Vagina (tissue), 2 donors: ENCODE data around the gene RPL36A.

Experiments
- POLR2A ChIP-seq, 2 donors: fragments of 450-650 bp; IDR thresholded peaks; one replicate each; pipeline ENCODE4 v1.6.1; 2017; ENCODE audit warnings: antibody characterized with exemption in 2 of 2, mild to moderate bottlenecking in 2 of 2, moderate library complexity in 2 of 2
- TF ChIP-seq, protein P1 (sequence below), 3 experiments: fragments of 450-650 bp in 2 of 3; fragments of 200-600 bp in 1 of 3; sonication (generic) in 1 of 3; IDR thresholded peaks; one replicate each; pipeline ENCODE4 v1.5.1; 2017 to 2019; ENCODE audit warnings: antibody characterized with exemption in 3 of 3, mild to moderate bottlenecking in 2 of 3, moderate library complexity in 2 of 3

DNA sequence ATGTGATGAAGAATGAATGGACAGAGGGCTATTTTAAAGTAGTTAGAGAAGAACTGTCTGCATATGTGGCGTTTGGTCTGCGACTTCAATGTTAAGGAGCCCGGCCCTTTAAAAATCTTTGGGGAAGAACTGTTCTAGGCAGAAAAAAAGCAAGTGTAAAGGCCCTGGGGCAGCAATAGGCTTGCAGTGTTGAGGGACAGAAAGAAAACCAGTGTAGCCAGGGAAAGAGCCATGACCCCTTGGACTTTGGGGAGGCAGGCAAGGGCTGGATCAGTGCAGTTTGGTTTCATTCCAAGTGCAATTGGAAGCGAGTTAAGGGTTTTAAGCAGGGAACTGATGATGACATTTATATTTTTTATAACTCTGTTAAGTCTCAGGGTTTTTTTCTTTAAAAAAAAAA, 9.0 kb downstream of the RPL36A start:
- TF ChIP-seq, protein P1, sequence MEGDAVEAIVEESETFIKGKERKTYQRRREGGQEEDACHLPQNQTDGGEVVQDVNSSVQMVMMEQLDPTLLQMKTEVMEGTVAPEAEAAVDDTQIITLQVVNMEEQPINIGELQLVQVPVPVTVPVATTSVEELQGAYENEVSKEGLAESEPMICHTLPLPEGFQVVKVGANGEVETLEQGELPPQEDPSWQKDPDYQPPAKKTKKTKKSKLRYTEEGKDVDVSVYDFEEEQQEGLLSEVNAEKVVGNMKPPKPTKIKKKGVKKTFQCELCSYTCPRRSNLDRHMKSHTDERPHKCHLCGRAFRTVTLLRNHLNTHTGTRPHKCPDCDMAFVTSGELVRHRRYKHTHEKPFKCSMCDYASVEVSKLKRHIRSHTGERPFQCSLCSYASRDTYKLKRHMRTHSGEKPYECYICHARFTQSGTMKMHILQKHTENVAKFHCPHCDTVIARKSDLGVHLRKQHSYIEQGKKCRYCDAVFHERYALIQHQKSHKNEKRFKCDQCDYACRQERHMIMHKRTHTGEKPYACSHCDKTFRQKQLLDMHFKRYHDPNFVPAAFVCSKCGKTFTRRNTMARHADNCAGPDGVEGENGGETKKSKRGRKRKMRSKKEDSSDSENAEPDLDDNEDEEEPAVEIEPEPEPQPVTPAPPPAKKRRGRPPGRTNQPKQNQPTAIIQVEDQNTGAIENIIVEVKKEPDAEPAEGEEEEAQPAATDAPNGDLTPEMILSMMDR (IDR thresholded peaks at IDR 0.05) = no peak
- no peak for TF ChIP-seq POLR2A (IDR thresholded peaks at IDR 0.05)
